ENCODE data around the gene VWA3B. TPM values are rescaled to one million over a fixed set of nuclear protein-coding genes. Genes with fewer than 3 reads are reported as not detected.

Gene VWA3B
- total RNA-seq, 1 experiment from 2014 or later = not detected

- no peak overlapping the region for H2BK12ac ChIP-seq (ENCODE audit: insufficient read length, low read depth, low read length)
- H3K79me1 ChIP-seq (ENCODE audit: insufficient read depth, low read depth, low read length, poor library complexity, severe bottlenecking) = no peaks in the 10 kb centered on the region
- H2BK120ac ChIP-seq (ENCODE audit: low read depth, low read length, poor library complexity, severe bottlenecking) = no peak overlapping the region
- H2AK5ac ChIP-seq (ENCODE audit: insufficient read length, low read length) = no peak overlapping the region
- TF ChIP-seq CTCF (conservative IDR thresholded peaks at IDR 0.05) = no peak
- no peak overlapping the region for H3K23ac ChIP-seq (ENCODE audit: insufficient read length, low read depth, low read length)
- H3K27me3 ChIP-seq (ENCODE audit: insufficient read depth, low read length) = no peaks in the 10 kb centered on the region
- no peak overlapping the region for H3K56ac ChIP-seq (ENCODE audit: insufficient read length, low read depth, low read length)
- no peak overlapping the region for H4K91ac ChIP-seq (ENCODE audit: insufficient read length, low read depth, low read length)
- Mint-ChIP-seq H3K27ac (no peak overlapping the region), H3K36me3 (ENCODE audit: insufficient read depth in 1 of 3, low read depth in 3 of 3) (peaks cover 4 to 5% (median 4%) of the 10 kb centered on the region in 3 experiments; a peak in 5 of 7 replicates), H3K9me3 (peaks cover 7 to 12% of the 10 kb centered on the region in 2 experiments), H3K27me3 (ENCODE audit: low read depth) (peaks cover 32% of the 10 kb centered on the region), H3K4me3 (no peak overlapping the region), H3K4me1 (peaks cover 7 to 9% of the 10 kb centered on the region in 2 experiments)
- H3T11ph ChIP-seq (ENCODE audit: low read length) = no peak overlapping the region
- no peaks in the 10 kb centered on the region for H4K20me1 ChIP-seq (ENCODE audit: control insufficient read depth, insufficient read depth, insufficient read length)
- H4K8ac ChIP-seq (replicated peaks; ENCODE audit: insufficient read length, low read depth, low read length) = no peak overlapping the region
- H3K9ac ChIP-seq (ENCODE audit: extremely low read depth, insufficient read length, low read length) = no peak overlapping the region
- H3K14ac ChIP-seq (ENCODE audit: insufficient read depth, low read length) = no peak overlapping the region
- no peak overlapping the region for H3K4ac ChIP-seq (ENCODE audit: low read depth, low read length)
- H2BK5ac ChIP-seq (ENCODE audit: insufficient read length, low read length) = no peak overlapping the region
- DNase-seq = no peak
- H3K9me3 ChIP-seq (ENCODE audit: control insufficient read depth, low read depth, low read length) = no peaks in the 10 kb centered on the region
- H3K23me2 ChIP-seq (ENCODE audit: insufficient read length, low read depth, low read length, poor library complexity, severe bottlenecking) = no peaks in the 10 kb centered on the region
- no CpG with 5 or more reads among the region's 2 CpGs for WGBS (ENCODE audit: extremely low coverage, insufficient read length, low lambda C conversion rate)
- no peak overlapping the region for H2BK20ac ChIP-seq (ENCODE audit: low read depth, low read length, poor library complexity, severe bottlenecking)
- no peak overlapping the region for H4K5ac ChIP-seq (ENCODE audit: insufficient read length, low read depth, low read length)
- H3K18ac ChIP-seq (ENCODE audit: insufficient read length, low read depth, low read length) = no peak overlapping the region
- no peak overlapping the region for H3K4me2 ChIP-seq (ENCODE audit: insufficient read depth, insufficient read length, low read length)
- H2AFZ ChIP-seq (ENCODE audit: low read length) = no peak overlapping the region
- no peaks in the 10 kb centered on the region for H3K79me2 ChIP-seq (ENCODE audit: insufficient read depth, low read length)
- H3K27ac ChIP-seq (ENCODE audit: insufficient read length, low read depth, low read length) = no peak overlapping the region
- H2BK15ac ChIP-seq (ENCODE audit: low read depth, low read length) = no peak overlapping the region
- H3K4me1 ChIP-seq (ENCODE audit: insufficient read depth, low read length) = no peaks in the 10 kb centered on the region
Observed at GRCh38 chr2:98050070-98050469, 36.9 kb upstream of the VWA3B start.
